NCI-H526 treated with DMSO at 0.1 percent for 48 hours (cell line): ENCODE measurements around the gene MGLL.
"Not testable (repeated sequence)": the region's sequence is repeated elsewhere in the genome, so short reads cannot be mapped to it uniquely, and the experiment has no call there.

ENCODE experiments used
- DNase-seq: peaks from one replicate; lab custom pipeline; 2025; lab: John Stamatoyannopoulos, UW

Gene MGLL

GRCh38 chr3:127707851-127708411 lies 114.4 kb downstream of the MGLL start:
- DNase-seq = no peak

DNA sequence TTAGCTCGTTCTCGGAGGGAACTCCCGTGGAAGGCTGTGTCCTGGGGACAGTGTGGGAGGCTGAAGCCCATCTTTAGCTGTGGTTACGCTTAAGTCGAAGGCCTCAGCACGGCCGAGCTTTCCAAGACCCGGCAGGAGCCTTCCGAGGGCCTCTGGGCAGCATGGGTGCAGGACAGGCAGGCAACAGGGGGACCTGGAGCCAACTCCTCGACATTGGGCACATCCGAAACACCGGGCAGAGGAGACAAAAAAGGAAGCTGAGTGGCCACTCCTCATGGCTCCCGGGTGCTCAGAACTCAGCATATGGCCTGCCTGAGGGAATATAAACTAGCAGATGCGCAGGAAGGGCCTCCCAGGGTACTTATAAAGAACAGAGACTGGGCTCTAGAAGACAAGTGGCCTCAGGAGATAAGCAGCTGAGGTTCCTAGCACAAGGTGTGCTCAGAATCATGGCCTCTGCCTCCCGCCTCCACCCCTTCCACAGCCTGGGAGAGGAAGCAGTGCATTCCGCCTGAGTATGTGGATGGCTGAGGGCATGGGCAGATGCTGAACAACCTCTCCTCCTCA lies 115.4 kb downstream of the MGLL start:
- no peak for DNase-seq

- DNase-seq = no peak
These were observed 116.0 kb downstream of the MGLL start for GRCh38 chr3:127706312-127706711.

- DNase-seq = not testable (repeated sequence)
These were observed 117.5 kb downstream of the MGLL start for GRCh38 chr3:127704840-127705239.

- DNase-seq = no peak
These were observed 120.2 kb downstream of the MGLL start for GRCh38 chr3:127702151-127702578.

DNA sequence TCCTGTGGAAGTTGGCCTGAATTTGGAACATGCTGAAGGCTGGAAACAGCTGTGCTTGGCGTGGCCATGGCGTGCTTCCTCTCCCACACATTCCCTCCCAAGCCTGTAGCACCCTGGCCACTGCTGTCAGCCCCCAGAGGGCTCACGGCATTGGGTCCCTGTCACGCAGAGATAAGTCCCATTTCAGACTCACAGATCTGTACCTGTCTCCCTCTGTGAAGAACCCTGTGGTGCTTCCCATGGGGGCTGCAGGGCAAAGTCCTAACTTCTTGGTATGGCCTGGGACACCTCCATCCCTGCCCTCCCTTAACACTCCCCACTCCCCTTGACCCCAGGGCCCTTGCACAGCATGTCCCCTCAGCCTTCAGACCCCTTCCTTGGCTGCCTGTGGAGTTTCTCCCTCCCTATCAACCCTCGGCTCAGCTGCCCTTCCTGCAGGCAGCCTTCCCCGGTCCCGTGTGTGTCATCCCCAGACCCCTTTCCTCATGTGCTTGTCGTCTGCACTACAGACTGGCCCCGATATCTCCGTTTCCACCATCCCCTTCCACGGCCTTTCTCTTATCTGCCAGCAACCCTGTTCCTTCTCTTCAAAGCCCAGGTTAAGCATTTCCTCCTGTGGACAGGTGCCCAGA lies 120.9 kb downstream of the MGLL start:
- no peak for DNase-seq

DNA sequence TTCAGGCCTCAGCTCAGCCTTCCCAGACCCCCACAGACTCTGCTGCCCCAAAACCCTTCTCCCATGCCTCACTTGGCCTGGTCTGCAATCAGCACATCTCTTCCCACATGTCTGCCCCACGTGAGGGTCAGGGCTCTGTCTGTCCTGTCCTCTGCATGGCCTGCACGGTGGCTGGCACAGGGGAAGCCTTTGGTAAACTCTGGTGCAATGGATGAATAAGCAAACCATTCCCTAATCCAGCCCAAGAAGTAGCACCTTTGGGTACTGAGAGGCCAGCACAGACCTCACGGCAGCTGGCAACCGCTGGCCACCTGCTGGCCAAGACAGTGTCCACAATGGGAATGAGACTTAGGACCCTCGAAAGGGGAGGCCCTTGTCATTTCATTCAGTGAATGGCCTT lies 121.9 kb downstream of the MGLL start:
- no peak for DNase-seq

DNA sequence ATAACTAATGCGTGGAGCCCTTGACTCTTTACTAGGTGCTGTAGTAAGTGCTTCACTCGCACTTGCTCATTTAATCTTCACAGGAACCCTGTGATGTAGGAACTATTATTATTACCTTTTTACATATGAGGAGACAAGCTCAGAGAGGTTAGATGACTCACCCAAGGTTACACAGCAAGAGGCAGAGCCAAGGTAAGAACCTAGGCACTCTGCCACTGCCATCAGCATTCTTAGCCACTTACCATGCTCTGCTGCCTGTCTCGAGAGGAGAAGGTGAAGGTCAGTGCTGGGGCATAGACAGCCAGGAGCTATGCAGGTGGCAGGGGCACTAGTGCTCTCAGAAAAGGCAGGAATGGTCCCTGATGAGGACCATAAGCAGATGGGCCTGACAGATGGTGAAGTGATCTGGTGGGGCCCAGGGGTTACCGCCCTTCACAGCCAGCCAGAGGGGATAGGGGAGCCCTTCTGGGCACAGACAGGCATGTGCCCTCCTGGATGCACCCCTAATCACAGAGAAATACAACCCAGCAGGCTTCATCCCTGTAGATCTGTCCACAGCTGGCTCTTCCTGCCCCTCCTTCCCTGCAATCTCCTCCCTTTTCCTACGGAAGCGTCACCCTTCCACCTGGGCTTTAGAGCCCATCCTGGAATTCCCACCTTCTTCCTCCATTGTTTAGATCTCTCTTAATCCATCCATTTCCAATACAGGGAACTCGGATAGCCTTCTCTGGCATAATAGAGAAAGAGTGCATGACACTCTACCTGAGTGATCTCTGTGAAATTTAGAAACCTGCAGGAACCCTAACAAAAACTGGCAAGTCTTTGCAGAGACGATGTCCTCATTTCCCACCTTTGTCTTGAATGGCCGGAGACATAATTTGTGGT lies 122.7 kb downstream of the MGLL start:
- DNase-seq = no peak

DNA sequence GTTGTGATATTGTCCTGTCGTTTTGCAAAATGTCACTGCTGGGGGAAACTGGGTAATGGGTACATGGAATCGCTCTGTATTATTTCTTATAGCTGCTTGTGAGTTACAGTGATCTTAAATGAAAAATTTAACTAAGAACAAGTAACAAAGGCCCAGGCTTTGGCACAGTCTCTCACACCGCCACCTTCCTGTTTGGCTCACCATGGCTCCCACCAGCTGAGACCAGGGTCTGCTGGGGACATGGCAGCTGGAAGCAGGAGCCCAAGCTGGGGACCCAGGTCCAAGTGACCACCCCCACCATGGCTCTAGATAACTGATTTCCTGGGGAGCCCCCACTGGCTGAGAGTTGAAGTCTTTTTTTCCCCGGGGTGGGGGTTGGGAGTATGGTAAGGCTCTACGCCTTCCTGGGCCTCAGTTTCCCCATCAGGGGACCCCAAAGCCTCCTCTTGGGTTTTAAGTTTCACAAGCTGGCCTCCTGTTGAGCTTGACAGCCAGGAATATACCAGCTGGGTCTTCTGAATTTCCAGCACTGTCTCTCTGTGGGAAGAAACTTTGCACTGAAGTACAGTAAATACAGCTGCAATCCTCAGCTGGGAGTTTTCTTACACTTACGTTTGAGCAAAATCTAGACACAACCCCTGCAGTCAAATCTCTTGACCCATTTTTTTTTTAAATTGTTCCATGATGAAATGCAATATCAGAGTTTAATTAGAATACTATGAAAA lies 123.5 kb downstream of the MGLL start:
- DNase-seq = no peak

DNA sequence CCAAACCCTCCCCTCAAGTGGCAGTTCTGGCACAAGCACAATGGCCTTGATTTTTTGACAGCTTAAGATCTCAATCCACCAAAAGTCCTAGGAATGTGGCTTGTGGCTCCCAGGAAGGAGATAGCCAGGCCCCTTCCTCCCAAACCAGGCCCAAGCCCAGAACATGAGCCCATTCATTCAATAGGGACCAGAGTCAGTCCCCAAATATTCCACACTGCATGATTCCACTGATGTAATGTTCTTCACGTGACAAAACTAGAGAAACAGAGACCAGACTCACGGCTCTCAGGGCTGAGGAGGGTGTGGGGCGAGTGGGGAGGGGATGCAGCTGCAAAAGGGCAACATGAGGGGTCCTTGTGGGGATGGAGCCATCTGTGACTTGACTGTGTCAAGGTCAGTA lies 124.0 kb downstream of the MGLL start:
- no peak for DNase-seq

- DNase-seq = peak; percentile 56
These were observed 124.6 kb downstream of the MGLL start for GRCh38 chr3:127697551-127698240.

DNA sequence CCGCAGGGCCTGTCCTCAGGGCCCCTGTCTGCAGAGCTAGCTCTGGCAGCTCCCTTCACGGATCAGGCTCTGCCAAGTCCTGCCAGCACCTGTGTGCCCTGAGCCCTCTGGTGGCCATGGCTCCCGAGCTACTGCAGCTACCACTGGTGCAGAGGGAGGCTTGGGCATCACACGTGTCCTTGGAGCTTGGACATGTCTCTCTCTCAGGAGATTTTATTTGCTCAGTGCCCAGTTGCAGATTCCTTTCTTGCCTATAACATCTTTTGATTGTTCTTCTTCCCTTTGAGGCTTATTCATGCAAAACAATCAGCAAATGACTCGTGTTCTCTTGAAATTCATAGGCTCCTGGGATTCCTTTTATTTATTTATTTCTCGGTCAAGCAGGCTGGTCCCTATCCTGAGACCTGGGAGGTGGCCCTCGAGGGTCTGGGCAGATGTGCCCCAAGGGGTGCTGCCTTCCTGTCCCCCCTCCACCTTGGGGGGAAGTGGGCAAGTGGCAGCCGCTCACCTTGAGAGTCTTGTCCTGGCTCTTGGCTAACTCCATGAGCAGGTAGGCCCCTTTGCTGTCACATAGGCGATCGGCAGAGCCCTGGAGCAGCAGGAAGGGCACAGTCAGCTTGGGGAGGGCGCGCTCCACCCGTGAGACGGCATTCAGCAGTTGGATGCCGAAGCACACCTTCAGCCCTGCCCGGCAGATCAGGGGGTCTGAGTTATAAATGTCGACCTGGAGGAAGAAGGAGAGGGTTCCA lies 127.7 kb downstream of the MGLL start:
- DNase-seq = peak; percentile 42

DNA sequence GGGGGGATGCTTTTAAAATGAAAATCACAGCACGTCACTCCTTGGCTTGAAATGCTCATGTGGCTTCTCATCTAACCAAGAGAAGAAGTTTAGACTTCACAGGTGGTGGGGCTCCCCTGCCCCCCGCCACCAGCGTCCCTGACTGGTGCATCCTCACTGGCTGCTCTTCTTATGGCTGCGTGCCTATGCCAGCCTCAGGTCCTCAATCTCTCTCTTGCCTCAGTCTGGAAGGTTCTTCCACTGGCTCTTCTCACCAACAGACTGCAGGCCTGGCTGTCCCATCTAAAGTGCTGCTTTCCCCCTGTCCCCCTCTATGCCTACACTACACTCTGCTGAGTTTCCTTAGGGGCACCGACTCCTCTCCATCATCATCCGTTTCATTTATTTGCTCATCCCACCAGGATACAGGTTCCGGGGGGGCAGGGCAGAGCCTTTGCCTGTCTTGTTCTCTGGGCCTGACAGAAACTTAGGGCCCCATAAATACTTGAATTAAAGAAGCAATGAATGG lies 128.9 kb downstream of the MGLL start:
- no peak for DNase-seq

- no peak for DNase-seq
These were observed 129.6 kb downstream of the MGLL start for GRCh38 chr3:127692501-127693335.

DNA sequence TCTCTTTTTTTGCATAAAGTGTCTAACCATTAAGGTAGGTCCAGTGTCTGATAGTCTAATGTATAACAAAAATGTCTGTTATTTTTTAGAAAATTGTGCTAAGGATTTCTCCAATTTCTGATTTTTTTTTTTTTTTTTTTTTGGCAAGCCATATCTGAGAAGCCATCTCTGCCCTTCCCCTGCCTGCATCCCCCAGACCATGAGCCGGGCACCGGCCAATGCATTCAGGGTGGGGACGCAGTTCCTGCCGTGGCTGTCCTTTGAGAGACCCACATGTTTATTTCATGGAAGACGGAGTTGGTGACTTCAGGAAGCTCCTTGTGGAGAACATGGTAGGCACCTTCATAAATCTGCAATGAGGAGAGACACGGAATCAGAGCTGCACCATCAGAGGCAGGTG lies 130.3 kb downstream of the MGLL start:
- no peak for DNase-seq

- DNase-seq = no peak
These were observed 130.8 kb downstream of the MGLL start for GRCh38 chr3:127691489-127691888.

DNA sequence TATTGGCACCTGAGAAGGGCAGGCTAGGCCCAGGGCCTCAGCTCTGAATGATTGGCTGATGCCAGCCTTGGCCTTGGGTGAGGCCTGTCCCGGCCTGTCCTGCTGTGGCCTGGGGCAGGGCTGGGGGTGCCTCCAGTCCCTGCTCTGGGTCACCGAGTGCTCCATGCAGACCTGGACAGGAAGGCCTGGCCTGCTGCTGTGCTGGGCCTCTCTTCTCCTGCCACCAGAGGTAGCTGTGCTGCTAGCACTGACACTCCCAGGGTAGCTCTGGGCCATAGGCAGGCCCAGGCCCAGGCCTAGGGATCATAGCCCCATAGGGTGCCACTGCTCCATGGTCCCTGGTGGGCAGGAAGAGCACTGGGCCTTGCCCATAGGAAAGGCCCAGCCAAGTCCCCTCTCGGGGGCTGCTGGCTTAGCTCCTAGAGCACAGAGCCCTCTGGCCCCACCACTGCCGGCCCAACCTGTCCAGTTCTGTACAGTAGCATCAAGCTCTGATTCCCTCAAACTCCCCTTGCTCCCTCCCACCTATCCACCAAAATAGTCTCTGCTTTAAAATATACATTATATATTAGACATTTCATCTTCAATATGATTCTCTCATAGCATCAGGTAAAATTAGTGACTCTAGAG lies 131.4 kb downstream of the MGLL start:
- DNase-seq = peak; percentile 33

DNA sequence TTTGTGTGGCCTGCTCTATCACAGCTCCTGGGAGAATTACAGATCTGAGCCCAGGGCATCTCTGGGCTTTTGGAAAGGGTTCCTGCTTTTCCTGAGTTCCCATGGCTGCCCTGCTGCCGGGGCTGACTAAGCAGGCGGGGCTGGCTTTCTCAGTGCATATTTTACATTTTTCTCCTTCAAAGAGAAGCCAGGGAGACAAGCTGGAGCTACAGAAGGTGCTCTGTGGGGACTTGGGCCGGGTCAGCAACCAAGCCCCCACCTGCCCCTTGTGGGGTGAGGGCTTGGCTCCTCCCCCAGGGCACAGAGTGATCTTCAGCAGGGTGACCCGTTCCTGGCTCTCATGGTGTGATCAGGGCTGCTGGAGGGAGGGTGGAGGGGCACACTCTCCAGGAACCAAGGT lies 132.2 kb downstream of the MGLL start:
- DNase-seq = no peak

GRCh38 chr3:127689266-127689860 lies 133.0 kb downstream of the MGLL start:
- DNase-seq = no peak
